Ramos (cell line): ENCODE measurements around the gene B3GAT1.

Source experiments
- in situ Hi-C: fragments of 300-500 bp; cut with MboI; formaldehyde crosslinking; loops from one replicate; pipeline ENCODE4 v1.14.3; 2022; ENCODE audit warnings: low sequenced_read_pairs; ENCODE audit not compliant: unreplicated experiment

Gene B3GAT1

DNA sequence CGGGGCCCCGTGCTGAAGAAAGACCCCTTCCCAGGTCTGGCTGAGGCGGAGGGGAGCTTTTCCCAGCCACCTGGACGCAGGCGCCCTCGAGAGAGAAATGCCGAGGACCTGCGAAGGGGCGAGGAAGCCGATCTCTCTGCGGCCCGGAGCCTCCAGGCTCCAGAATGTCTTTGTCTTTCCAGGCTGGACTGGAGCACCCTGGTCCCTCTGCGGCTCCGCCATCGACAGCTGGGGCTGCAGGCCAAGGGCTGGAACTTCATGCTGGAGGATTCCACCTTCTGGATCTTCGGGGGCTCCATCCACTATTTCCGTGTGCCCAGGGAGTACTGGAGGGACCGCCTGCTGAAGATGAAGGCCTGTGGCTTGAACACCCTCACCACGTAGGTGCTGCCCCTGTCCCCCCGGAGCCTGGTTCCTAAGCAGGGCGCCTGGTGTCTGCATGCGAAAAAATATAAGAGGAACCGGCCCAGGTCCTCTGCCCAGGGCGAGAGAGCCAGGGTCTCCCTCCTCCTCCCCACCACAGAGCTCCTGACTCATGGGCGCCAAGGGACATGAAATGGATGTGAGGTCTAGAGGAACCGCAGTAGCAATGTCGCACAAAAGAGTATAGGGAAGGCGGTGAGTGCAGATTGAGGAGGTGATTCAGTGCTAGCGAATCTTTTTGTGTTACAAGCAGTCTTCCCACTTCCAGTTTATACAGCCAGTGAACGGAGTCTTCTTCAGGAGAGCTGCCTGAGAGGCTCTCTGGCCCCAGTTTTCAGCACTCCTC lies 69.3 kb downstream of the B3GAT1 start:
- in situ Hi-C loops, result no loop called here

DNA sequence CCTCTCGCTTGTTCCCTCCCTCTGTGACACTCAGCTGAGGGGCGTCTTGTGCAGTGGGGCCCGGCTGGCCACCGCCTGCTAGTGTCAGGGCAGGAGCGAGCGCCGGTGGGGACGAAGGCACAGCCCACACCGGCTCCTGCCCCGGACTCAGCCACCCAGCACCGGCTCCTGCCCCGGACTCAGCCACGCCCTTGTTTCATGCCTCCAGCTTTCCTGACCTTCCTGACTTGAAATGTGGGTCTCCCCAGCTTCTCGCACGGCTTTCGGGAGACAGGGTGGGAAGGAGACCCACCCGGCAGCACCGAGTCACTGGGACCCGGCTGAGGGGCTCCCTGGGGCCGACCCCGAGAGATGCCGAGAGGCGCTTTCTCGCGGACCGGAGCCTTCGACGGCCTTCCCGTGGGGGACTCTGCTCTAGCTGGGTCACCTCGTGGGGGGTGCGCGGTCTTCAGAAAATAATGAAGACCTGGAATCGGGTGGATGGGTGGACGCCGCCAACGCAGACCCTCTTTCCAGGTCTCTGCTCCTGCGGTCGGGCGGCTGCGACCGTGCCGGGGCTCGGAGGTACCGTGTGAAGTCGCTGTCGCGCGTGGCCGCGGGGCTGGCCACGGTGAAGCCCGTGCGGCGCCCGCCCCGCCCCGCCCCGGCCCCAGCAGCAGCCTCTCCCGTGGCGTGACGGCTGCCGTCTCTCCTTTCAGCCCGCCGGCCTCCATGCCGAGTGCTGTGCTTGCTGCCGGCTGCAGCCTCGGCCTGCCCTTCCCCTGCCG lies 70.1 kb downstream of the B3GAT1 start:
- in situ Hi-C loops, result no loop called here

DNA sequence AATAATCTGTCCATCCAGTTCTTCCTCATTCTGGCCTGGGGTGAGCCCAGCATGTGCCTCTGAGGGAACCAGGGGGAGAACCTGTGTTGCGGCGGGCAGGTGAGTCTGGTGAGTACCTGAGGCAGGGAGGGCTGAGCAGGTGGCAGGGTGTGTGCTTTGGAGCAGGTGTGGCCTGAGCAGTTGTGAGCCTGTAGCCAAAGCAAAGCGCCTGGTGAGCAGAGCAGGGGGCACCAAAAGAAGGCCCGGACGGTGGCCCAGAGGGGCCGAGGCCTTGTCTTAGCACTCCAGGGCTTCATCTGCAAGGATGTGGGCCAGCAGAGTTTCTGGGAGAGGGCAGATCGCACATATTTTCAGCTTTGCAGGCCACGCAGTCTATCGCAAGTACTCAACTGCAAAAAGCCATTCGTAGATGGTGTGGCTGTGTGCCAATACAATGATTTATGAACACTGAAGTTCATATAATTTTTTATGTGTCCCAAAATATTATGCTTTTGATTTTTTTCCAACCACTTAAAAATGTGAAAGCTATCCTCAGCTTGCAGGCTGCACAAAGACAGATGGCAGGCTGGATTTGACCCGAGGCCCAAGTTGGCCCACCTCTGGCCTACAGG lies 71.6 kb downstream of the B3GAT1 start:
- in situ Hi-C loops, result no loop called here

DNA sequence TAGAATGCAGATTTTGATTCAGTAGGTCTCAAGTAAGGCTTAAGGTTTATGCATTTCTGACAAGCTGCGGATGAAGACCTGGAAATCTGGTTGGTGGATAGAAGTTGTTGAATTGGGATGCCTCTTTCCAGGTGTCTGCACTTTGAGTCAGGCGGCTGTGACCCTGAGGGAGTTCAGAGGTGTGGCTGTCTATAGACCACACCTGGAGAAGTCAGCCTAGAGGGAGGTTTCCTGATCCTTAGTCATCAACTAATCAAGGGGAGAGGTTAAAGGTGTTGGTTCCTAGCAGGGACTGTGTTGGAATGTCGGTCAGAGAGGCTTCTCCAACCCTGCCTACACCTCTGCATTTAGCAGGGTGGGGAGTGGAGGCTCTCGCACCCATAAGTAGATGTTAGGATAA lies 72.3 kb downstream of the B3GAT1 start:
- in situ Hi-C loops, result no loop called here

DNA sequence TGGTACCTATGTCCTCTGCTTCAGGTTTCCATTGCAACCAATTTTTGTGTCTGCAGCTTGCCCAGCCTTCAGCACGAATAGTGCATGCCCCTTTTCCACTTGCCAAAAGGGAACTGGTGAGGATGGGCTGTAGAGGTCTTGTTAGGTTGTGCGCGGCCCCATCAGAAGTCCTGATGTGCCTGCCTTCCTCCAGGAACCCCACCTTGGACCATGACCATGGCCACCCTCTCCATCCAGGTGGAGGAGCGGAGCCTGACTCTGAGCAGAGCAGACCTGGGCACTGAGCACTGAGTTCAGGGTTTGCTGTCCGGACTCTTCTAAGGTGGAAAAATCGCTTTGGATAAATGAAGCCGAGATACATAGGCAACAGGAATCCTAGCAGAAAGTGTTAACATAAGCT lies 73.4 kb downstream of the B3GAT1 start:
- in situ Hi-C loops, result no loop called here

DNA sequence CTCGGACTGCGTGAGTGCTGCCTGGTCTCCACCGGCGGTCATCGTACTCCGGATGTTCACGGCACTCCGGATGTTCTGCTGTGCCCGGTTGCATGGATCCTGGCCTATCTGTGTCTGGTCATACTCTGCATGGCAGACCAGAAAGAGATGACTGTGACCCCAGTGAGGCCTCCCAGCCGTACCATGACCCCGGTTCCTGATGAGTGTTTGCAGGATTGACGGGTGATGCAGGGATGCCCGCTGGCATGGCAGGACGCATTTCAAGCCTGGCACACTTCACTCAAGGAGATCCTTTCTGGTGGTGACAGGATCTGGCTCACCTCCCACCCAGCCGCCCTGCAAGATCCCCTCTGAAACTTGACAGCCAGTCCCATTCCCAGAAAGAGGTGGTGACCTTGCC lies 74.0 kb downstream of the B3GAT1 start:
- in situ Hi-C loops, result no loop called here

DNA sequence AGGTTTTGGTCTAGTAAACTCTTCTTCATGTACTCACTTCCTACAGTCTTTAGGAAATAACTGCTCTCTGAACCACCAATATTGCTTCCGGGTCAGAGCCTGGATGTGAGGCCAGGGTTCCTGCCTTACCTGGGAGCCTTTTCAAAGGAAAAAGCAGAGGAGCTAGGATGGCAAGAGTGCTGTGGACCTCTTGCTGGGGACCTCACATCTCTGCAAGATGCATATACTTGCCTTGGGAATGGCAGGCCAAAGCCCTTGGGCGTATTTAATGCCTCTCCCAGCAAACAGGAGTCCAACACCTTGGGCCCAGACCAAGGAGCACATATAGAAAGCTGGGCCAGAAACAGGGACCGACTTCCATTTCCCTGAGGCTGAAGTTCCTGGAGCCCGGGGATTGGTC lies 75.0 kb downstream of the B3GAT1 start:
- in situ Hi-C loops, result no loop called here

DNA sequence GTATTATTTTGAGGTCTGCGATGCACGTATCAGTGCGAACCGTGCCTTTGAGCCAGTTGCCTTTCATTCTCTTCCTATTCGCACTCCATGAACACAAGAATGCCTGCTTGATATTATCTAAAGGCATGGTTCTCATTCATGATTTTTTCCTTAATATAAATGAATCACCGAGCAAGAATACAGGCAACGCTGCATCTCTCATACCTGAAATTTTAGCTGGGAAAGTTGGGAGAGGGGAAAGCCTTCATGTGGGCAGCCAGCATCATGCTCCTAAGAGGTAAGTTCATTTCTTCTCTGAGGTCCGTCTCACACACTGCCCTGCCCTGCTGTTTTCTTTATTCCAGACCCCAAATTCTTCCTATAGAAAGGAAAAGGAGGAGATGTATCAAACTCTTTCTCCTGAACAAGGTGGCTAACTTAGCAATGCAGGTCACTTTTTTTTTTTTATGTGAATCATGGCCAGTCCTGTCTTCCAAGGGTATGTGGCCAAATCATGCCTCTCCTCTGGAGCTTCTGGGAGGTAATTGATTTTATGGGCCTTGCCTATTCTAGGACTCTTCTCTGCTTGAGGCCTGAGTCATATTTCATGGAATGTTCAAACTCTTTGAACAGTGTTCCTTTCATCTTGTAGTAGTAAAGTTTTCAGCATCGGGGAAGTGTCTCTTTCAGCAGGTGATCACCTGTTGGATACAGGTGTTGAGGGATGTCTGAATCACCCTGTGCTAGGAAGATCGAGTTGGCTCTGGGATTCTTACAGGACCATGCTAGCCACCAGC lies 77.1 kb downstream of the B3GAT1 start:
- in situ Hi-C loops, result no loop called here

DNA sequence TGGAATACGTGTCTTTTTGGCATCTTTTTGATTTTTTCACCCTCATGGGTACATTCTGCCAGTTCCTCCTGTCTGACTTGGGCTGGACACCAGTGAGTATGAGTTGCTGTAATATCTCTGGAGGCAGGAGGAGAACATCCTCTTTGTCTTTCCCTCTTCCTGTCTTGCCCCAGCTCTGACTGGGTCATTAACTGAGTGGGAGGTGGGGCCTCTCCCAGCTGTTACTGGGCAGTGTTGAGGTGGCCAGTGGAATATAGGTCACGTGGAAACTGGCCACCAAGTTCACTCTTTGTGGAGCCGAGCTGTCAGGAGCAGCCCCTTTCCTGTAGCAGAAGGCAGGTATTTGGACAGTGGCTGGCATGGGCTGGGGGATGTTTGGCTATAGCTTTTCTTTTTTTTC lies 78.1 kb downstream of the B3GAT1 start:
- in situ Hi-C loops, result no loop called here

DNA sequence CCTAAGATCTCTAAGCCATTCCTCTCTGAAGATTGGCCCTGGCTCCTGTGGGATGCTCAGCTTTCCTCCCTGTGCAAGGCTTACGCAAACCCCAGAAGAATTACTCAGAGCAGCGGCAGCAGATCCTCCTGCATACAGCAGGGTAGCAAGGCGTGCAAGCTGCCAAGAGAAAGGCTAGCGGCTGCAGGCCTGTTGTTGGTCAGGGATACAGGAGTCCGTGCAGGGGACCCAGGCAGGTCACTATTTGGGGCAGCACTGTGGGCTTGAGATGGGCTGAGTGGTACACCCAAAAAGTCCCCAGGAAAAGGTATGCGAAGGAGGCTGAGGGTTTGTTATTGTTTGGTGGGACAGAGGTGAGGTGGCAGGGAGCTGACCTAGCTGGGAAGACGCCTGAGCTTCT lies 78.7 kb downstream of the B3GAT1 start:
- in situ Hi-C loops, result no loop called here

DNA sequence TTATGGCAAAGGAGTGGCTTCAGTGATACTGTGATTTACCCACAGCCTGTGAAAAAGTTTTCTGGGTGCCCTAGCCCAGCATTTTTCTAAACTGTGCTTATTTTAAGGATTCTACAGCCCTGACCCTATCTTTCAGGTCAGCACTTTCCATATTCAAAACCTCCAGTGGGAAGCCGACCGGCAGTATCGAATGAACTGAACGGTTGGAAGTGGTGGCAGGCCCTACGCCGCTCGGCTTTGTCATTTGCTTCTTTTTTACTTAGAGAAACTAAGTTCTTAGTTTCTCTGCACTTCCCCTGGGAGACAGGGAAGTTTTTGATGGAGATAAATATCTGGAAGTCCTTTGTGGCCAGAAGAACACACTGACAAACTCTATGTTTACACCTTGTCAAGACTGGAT lies 79.3 kb downstream of the B3GAT1 start:
- in situ Hi-C loops, result no loop called here

DNA sequence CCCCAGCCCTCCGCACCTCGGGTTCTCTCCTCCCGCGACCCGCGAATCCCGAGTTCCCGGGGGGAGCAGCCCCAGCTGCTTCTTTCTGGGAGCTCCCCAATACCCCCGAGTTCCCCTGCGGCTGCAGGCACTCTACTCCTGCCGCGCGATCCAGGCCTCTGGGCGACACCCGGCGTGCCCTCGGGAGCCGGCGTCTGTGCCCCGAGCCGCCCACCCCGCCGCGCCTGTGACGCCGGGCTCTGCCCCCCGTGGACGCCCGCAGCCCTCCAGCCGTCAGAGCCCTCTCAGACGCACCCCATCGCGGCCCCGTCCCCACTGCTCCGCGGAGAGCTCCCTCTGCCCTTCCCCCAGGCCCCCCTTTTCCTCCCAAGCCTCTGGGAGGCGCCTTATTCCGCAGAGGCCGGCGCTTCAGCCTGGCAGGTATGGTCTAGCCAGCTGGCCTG lies 79.8 kb downstream of the B3GAT1 start:
- in situ Hi-C loops, result no loop called here

DNA sequence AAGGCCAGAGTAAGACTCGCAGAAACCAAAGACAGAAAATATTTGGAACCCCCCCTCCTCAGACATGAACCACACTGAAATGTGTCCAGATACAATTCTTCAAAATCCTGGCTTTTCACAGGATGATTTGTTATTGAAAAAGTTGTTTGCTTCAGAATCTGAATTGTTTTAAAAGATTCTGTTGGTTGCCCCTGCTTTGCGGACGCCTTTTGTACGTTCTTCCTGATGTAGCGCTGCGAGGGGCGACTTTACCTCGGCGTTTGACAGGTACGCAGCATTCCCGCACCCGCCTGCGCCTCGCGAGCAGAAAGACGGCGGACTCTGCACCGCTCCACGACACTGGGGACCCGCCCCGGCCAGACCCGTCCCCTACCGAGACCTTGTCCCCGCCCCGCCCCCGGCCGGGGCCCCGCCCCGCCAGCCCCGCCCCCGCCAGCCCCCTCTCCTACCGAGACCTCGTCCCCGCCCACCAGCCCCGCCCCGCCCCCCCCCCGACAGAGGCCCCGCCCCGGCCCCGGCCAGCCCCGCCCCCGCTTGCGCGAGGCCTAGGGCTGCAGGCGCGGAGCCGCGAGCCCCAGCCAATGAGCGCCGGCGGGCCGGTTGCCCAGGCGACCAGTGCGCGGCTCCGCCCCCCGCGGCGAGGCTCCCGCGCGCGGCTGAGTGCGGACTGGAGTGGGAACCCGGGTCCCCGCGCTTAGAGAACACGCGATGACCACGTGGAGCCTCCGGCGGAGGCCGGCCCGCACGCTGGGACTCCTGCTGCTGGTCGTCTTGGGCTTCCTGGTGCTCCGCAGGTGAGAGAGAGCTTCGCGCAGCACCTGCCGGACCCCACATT lies 80.5 kb downstream of the B3GAT1 start, which contains the start of gene GLB1L2:
Gene GLB1L2 (plus strand): TSS at position 635 of the 835 bp plus-strand sequence. CDS start 74 bp downstream, at position 709.
- in situ Hi-C loops, result no loop called here

DNA sequence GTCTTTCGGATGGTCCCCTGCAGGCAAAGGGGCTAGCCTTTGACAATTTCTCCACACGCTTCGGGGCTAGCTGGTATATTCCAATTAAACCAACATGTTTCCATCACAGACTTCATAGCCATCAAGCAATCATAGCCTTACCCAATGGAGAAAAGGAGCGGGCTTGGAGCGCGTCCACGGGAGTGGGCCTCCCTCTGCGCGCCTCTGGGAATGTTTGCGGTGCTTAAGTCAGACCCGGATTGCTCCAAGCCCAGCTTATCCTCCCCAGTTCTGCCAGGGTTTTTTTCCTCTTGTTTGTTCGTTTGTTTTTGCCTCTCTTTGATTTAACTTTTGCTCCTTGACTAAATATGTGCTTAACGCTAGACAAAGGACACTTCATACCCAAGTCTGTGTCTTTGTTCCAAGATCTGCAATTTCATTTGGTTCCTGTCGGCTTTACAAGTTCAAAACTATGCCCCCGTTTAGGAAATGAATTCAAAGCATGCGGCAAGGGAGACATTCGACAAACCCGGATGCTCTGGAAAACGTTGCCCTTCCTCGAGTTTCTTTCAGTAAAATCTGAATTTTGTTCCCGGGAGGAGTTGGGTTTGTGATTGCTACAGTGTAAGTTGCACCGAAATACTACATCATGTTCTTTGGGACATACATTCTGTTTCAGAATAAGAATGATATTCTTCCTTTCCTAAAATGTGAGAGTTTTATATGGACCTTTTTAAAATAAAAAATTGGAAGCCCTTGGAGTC lies 81.3 kb downstream of the B3GAT1 start:
- in situ Hi-C loops, result no loop called here
